ENCODE data around the gene BORCS6. TPM values are rescaled to one million over a fixed set of nuclear protein-coding genes. Genes with fewer than 3 reads are reported as not detected.
A peak's percentile ranks its signal among the peaks of the same experiment; 100 is the strongest.

The BORCS6 gene
- total RNA-seq, 2 experiments from 2014 or later, result 4.0 to 4.3 TPM

DNA sequence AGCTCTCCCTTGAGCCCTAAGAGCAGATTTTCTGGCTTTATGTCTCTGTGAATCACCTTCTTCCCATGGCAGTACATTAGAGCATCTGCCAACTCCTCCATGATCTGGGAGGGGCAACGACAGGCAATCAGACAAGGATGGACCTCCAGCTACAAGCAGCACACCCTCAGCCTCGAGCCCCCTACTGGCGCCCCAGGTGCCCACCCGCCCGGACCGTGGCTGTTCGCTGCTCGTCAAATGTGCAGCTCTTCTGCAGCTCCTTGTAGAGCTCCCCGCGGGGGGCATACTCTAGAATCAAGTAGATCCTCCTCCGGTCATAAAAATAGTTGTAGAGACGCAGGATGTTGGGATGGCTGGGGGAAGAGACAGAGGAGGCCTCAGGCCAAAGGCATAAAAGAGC, 16.6 kb upstream of the BORCS6 start:
- Mint-ChIP-seq H3K9me3 (no peaks in the 10 kb centered on the region), H3K27me3 (ENCODE audit: low read depth) (no peaks in the 10 kb centered on the region), H3K36me3 (ENCODE audit: low read depth) (peaks cover 67% of the 10 kb centered on the region), H3K4me1 (ENCODE audit: low read depth) (peaks cover 16% of the 10 kb centered on the region), H3K27ac (no peak overlapping the region), H3K4me3 (no peak overlapping the region)
- intact Hi-C loops (cut with micrococcal nuclease), result no loop called here
- CTCF ChIA-PET, result interaction anchor here (0.7 kb wide), 1 partner anchor 345 kb away, joined by 4 read pairs; no protein-coding TSS in a partner anchor
- no peak for DNase-seq

GRCh38 chr17:8204761-8205555, 15.0 kb upstream of the BORCS6 start:
- H3K27me3 Mint-ChIP-seq (ENCODE audit: low read depth), result no peaks in the 10 kb centered on the region
- H3K4me1 Mint-ChIP-seq (ENCODE audit: low read depth), result peaks cover 10% of the 10 kb centered on the region
- no peaks in the 10 kb centered on the region for H3K9me3 Mint-ChIP-seq
- peaks cover 75% of the 10 kb centered on the region for H3K36me3 Mint-ChIP-seq (ENCODE audit: low read depth)
- CTCF ChIA-PET, result interaction anchor here (0.6 kb wide), 1 partner anchor 16 kb away, joined by 4 read pairs; no protein-coding TSS in a partner anchor
- intact Hi-C loops (cut with micrococcal nuclease), result no loop called here
- H3K27ac Mint-ChIP-seq, result no peak overlapping the region
- no peak for DNase-seq
- H3K4me3 Mint-ChIP-seq, result no peak overlapping the region

DNA sequence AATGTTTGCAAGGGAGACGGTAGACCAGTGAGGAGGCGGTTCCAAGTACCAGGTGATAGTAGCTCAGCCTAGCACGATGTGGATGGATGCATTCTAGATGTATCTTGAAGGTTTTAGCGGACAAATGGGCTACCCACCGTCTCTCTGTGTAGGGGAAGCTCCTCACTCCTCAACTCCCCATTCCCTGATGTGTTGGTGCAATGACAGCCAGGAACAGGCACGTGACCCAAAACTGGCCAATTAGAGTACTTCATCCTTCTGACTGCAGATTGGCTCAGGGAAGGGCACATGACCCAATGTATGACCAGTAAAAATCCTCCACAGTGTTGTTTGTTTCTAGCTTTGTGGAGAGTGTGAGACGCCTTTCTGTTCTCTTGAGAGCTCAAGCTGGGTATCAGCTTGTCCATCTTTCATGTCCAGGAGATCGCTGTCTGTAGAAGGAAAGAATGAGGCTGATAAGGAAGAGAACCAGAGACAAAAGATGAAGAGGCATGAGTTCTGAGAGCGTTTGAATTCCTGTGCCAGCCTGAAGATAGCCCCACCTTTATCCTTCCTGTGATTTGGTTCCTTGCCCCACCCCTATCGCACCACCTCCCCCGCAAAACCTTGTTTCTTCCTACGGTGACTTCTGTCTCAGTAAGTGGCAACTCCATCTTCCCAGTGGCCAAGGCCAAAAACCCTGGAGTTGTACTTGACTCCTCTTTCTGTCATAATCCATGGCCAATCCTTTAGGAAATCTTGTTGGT, 2.3 kb upstream of the BORCS6 start:
- intact Hi-C loops (cut with micrococcal nuclease), result loop anchor here (1.0 kb wide), 1 partner anchor 18 kb away; the partner anchor contains the start of gene AURKB
- H3K36me3 Mint-ChIP-seq (ENCODE audit: low read depth), result peaks cover 1% of the 10 kb centered on the region
- H3K4me3 Mint-ChIP-seq, result no peak overlapping the region
- H3K27me3 Mint-ChIP-seq (ENCODE audit: low read depth), result no peaks in the 10 kb centered on the region
- no peaks in the 10 kb centered on the region for H3K9me3 Mint-ChIP-seq
- H3K4me1 Mint-ChIP-seq (ENCODE audit: low read depth), result peaks cover 13% of the 10 kb centered on the region
- no peak overlapping the region for H3K27ac Mint-ChIP-seq
- DNase-seq, result peak; percentile 82
- CTCF ChIA-PET, result interaction anchor here (0.8 to 1.7 kb wide), 7 partner anchors 11 to 132 kb away, joined by 3 to 5 read pairs (median 4); no protein-coding TSS in a partner anchor

- H3K4me3 Mint-ChIP-seq, result no peak overlapping the region
- H3K9me3 Mint-ChIP-seq, result no peaks in the 10 kb centered on the region
- H3K36me3 Mint-ChIP-seq (ENCODE audit: low read depth), result no peaks in the 10 kb centered on the region
- H3K27ac Mint-ChIP-seq, result peak overlapping the region; percentile 82
- no peak for DNase-seq
- peaks cover 7% of the 10 kb centered on the region for H3K4me1 Mint-ChIP-seq (ENCODE audit: low read depth)
- intact Hi-C loops (cut with micrococcal nuclease), result loop anchor here (1.0 kb wide), 1 partner anchor 10 kb away; no protein-coding TSS in a partner anchor
- CTCF ChIA-PET, result interaction anchor here (0.9 to 2.5 kb wide), 7 partner anchors 9 to 110 kb away, joined by 3 to 6 read pairs (median 5); partner anchors contain the start of gene RANGRF
- no peaks in the 10 kb centered on the region for H3K27me3 Mint-ChIP-seq (ENCODE audit: low read depth)
These were observed 526 bp upstream of the BORCS6 start for GRCh38 chr17:8190506-8190905.

DNA sequence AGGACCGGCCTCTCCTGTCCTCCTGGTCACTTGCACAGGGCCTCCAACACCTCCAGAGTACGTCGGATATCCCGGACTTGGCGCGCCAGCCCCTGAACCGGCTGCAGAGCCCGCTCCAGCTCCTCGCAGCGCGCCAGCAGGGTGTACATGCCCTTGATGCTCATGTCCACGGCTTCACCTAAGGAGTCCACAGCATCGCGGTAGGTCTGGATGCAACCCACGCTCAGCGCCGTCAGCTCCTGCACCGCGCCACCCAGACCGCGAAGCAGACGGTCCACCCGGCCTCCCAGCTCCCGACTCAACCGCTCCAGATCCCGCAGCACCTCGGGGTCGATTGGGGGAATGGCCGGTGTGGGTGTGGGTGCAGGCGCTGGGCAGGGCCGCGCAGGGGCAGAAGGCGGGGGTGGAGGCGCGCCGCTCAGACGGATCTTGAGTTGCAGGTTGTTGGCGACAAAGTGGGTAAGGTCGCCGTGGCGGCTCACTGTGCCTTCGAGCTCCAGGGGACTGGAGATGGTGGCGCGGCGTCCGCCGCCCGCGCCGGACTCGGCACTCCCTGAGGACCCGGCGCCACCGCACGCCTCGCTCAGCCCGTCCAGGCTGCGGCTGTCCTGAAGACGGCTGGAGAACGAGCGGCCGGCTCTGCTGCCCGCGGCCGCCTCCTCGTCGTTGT, 804 bp downstream of the BORCS6 start:
- DNase-seq, result peak; percentile 35
- CTCF ChIA-PET, result interaction anchor here (0.9 to 2.5 kb wide), 7 partner anchors 19 to 69 kb away, joined by 3 to 14 read pairs (median 6); partner anchors contain the start of genes AURKB and CTC1
- intact Hi-C loops (cut with micrococcal nuclease), result loop anchor here (5.0 kb wide), 1 partner anchor 302 kb away; the partner anchor contains the start of gene CHD3
- Mint-ChIP-seq H3K27me3 (ENCODE audit: low read depth) (no peaks in the 10 kb centered on the region), H3K9me3 (no peaks in the 10 kb centered on the region), H3K36me3 (ENCODE audit: low read depth) (no peaks in the 10 kb centered on the region), H3K27ac (peak overlapping the region; percentile 82), H3K4me1 (ENCODE audit: low read depth) (peaks cover 7% of the 10 kb centered on the region), H3K4me3 (no peak overlapping the region)

GRCh38 chr17:8188263-8188839, 1.6 kb downstream of the BORCS6 start:
- H3K27ac Mint-ChIP-seq, result no peak overlapping the region
- intact Hi-C loops (cut with micrococcal nuclease), result loop anchor here (5.0 kb wide), 1 partner anchor 301 kb away; the partner anchor contains the start of gene CHD3

DNA sequence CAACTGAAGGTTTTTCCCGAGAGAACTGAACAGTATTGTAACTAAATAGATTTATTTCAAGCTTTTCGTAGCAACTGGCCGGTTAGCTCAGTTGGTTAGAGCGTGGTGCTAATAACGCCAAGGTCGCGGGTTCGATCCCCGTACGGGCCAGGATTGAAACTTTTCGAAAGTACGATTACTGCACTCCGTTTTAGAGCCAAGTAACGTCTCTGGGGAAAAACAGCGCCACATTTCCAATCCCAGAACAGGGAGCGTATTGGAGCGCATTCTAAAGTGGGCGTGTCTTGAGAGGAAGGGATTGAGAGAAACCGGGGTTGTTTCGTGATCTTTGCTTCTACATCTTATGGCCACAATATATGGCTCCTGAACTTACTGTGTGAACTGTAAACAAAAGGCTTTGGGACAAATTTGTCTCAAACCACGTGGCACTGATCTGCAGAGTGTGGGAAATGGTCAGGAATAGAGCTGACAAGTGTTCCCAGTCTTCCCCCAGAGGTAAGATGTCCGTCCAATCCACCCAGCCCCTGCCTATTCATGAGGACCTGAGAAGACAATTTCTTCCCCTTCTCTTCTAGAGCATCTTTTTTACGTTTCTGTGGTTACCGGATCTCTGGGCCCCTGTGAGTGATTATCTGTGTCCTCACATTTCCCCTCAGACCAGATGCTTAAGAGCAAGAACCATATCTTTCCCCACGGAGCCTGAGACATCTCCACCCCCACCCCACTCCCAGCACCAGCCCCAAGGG, 2.3 kb downstream of the BORCS6 start:
- Mint-ChIP-seq H3K36me3 (ENCODE audit: low read depth) (no peaks in the 10 kb centered on the region), H3K4me3 (no peak overlapping the region), H3K27ac (no peak overlapping the region), H3K27me3 (ENCODE audit: low read depth) (no peaks in the 10 kb centered on the region), H3K4me1 (ENCODE audit: low read depth) (peaks cover 11% of the 10 kb centered on the region), H3K9me3 (no peaks in the 10 kb centered on the region)
- intact Hi-C loops (cut with micrococcal nuclease), result loop anchor here (1.0 to 5.0 kb wide), 7 partner anchors 14 to 300 kb away; partner anchors contain the start of genes CHD3 and CTC1
- peak; percentile 94 for DNase-seq
- CTCF ChIA-PET, result interaction anchor here (0.7 to 2.5 kb wide), 9 partner anchors 20 to 108 kb away, joined by 3 to 14 read pairs (median 5); partner anchors contain the start of genes AURKB and SLC25A35

More at GRCh38 chr17:8188263-8188839, 1.6 kb downstream of the BORCS6 start:
- Mint-ChIP-seq H3K4me1 (ENCODE audit: low read depth) (peaks cover 11% of the 10 kb centered on the region), H3K9me3 (no peaks in the 10 kb centered on the region), H3K4me3 (no peak overlapping the region), H3K36me3 (ENCODE audit: low read depth) (no peaks in the 10 kb centered on the region), H3K27me3 (ENCODE audit: low read depth) (no peaks in the 10 kb centered on the region)
- CTCF ChIA-PET, result interaction anchor here (0.9 to 2.5 kb wide), 8 partner anchors 21 to 107 kb away, joined by 4 to 14 read pairs (median 6); partner anchors contain the start of genes AURKB, CTC1 and SLC25A35
- DNase-seq, result peak; percentile 36

GRCh38 chr17:8186787-8187516, 3.0 kb downstream of the BORCS6 start:
- peak; percentile 99 for DNase-seq
- intact Hi-C loops (cut with micrococcal nuclease), result loop anchor here (1.0 to 5.0 kb wide), 9 partner anchors 14 to 300 kb away; partner anchors contain the start of genes CHD3 and CTC1
- CTCF ChIA-PET, result interaction anchor here (0.7 to 2.1 kb wide), 8 partner anchors 19 to 109 kb away, joined by 3 to 14 read pairs (median 4); partner anchors contain the start of genes AURKB and SLC25A35
- peaks cover 11% of the 10 kb centered on the region for H3K4me1 Mint-ChIP-seq (ENCODE audit: low read depth)
- no peaks in the 10 kb centered on the region for H3K27me3 Mint-ChIP-seq (ENCODE audit: low read depth)
- H3K36me3 Mint-ChIP-seq (ENCODE audit: low read depth), result no peaks in the 10 kb centered on the region
- H3K9me3 Mint-ChIP-seq, result no peaks in the 10 kb centered on the region
- no peak overlapping the region for H3K27ac Mint-ChIP-seq
- H3K4me3 Mint-ChIP-seq, result no peak overlapping the region

GRCh38 chr17:8186446-8186786, 3.6 kb downstream of the BORCS6 start:
- no peaks in the 10 kb centered on the region for H3K9me3 Mint-ChIP-seq
- no peak overlapping the region for H3K4me3 Mint-ChIP-seq
- intact Hi-C loops (cut with micrococcal nuclease), result loop anchor here (1.0 to 5.0 kb wide), 3 partner anchors 30 to 299 kb away; partner anchors contain the start of gene CHD3
- H3K27me3 Mint-ChIP-seq (ENCODE audit: low read depth), result no peaks in the 10 kb centered on the region
- no peaks in the 10 kb centered on the region for H3K36me3 Mint-ChIP-seq (ENCODE audit: low read depth)
- H3K4me1 Mint-ChIP-seq (ENCODE audit: low read depth), result peaks cover 11% of the 10 kb centered on the region
- H3K27ac Mint-ChIP-seq, result no peak overlapping the region
- DNase-seq, result no peak
- CTCF ChIA-PET, result interaction anchor here (1.2 to 2.4 kb wide), 2 partner anchors 10 to 67 kb away, joined by 3 to 7 read pairs; no protein-coding TSS in a partner anchor

All from activated naive CD4-positive, alpha-beta T cell treated with anti-CD3 and anti-CD28 coated beads for 36 hours (primary cell).